Small intestine (tissue), 7 donors: ENCODE data around the gene VAC14. TPM values are rescaled to one million over a fixed set of nuclear protein-coding genes. Genes with fewer than 3 reads are reported as not detected.

Experiments used
- DNase-seq, 2 donors: peaks; one replicate each; pipeline versions ENCODE4 v3.0.0 to v3.0.0-alpha.2; 2013
- FAIRE-seq: peaks from 2 replicates; lab custom pipeline; 2012; peaks lifted over from hg19 to GRCh38; lab: Jason Lieb, UNC
- H3K27ac ChIP-seq, 3 donors: one replicate each; pipeline ENCODE4 v1.5.1; 2013; ENCODE audit warnings: low read length in 2 of 3, mild to moderate bottlenecking in 2 of 3, control low read depth in 1 of 3, inconsistent platforms in 1 of 3, low read depth in 1 of 3, moderate library complexity in 1 of 3
- H3K27me3 ChIP-seq, 3 donors: one replicate each; pipeline ENCODE4 v1.6.1; 2013; ENCODE audit warnings: low read length in 3 of 3, inconsistent platforms in 1 of 3; ENCODE audit not compliant: control insufficient read depth in 3 of 3, insufficient read depth in 3 of 3
- H3K36me3 ChIP-seq, 3 donors: one replicate each; pipeline ENCODE4 v1.6.1; 2013; ENCODE audit warnings: low read length in 3 of 3, inconsistent platforms in 1 of 3, low read depth in 1 of 3, mild to moderate bottlenecking in 1 of 3, moderate library complexity in 1 of 3; ENCODE audit not compliant: control insufficient read depth in 3 of 3, insufficient read depth in 2 of 3
- H3K4me1 ChIP-seq, 3 donors: one replicate each; pipeline ENCODE4 v1.6.1; 2013; ENCODE audit warnings: low read length in 2 of 3, inconsistent platforms in 1 of 3, low read depth in 1 of 3, mild to moderate bottlenecking in 1 of 3, moderate library complexity in 1 of 3; ENCODE audit not compliant: control insufficient read depth in 3 of 3, insufficient read depth in 2 of 3
- H3K4me3 ChIP-seq, 3 donors: one replicate each; pipeline ENCODE4 v1.5.1; 2013; ENCODE audit warnings: low read length in 3 of 3, control low read depth in 1 of 3, inconsistent platforms in 1 of 3, low read depth in 1 of 3, mild to moderate bottlenecking in 1 of 3, moderate library complexity in 1 of 3
- H3K9me3 ChIP-seq, 2 donors: one replicate each; pipeline ENCODE4 v1.6.1; 2013; ENCODE audit warnings: low read depth in 1 of 2, low read length in 1 of 2; ENCODE audit not compliant: control insufficient read depth in 2 of 2, insufficient read depth in 1 of 2
- WGBS, 3 donors: extraction: QIAGEN DNeasy Blood & Tissue Kit; methylation state at CpG; one replicate each; pipeline ENCODE4 v1.1.7; 2013; 5-methylcytosine and 5-hydroxymethylcytosine counted together
- polyA plus RNA-seq, 4 donors: library from polyadenylated mRNA; stranded (reverse) in 3 of 4; unstranded in 1 of 4; fragments of 200-250 nt in 3 of 4; fragments of 120-200 nt in 1 of 4; gene quantifications; one replicate each; pipeline versions ENCODE4 v1.2.1 to v1.2.3, GENCODE V29; 2013
- donor health status: healthy with polysubstance abuse.
- donor health status: control.
- donor health status: control.
- donor health status: Bipolar disorder and iron deficiency.
- donor health status: healthy.

The VAC14 gene
- polyA plus RNA-seq, 4 donors, result 26.6 to 38.7 (median 32.0) TPM

- Histone ChIP-seq H3K36me3 (peaks cover 0 to 53% (median 0%) of the 10 kb centered on the region in 3 donors), H3K9me3 (no peaks in the 10 kb centered on the region), H3K27ac (peak overlapping the region in 1 of 3 donors; percentile 31), H3K4me3 (peak overlapping the region; percentile 50 to 84 (median 63)), H3K27me3 (no peaks in the 10 kb centered on the region), H3K4me1 (peaks cover 0 to 48% (median 3%) of the 10 kb centered on the region in 3 donors)
- no peak for FAIRE-seq
- no peak for DNase-seq
- WGBS, 3 donors, result 59 to 83% (median 73%) methylated on average over 13 to 14 of the region's 14 CpGs
Measured at GRCh38 chr16:70684146-70685060, 116.6 kb downstream of the VAC14 start.

- Histone ChIP-seq H3K4me3 (no peak overlapping the region), H3K4me1 (peaks cover 0 to 38% (median 3%) of the 10 kb centered on the region in 3 donors), H3K36me3 (peaks cover 0 to 57% (median 0%) of the 10 kb centered on the region in 3 donors), H3K9me3 (no peaks in the 10 kb centered on the region), H3K27me3 (no peaks in the 10 kb centered on the region), H3K27ac (no peak overlapping the region)
- DNase-seq (no peak), FAIRE-seq (no peak)
- 83 to 91% (median 86%) methylated on average over 12 to 13 of the region's 13 CpGs for WGBS, 3 donors
Measured at GRCh38 chr16:70683146-70683944, 117.6 kb downstream of the VAC14 start.

GRCh38 chr16:70682239-70683145 is 118.5 kb downstream of the VAC14 start:
- Histone ChIP-seq H3K27ac (peak overlapping the region in 1 of 3 donors; percentile 36), H3K4me3 (no peak overlapping the region), H3K9me3 (no peaks in the 10 kb centered on the region), H3K36me3 (peaks cover 0 to 57% (median 0%) of the 10 kb centered on the region in 3 donors), H3K4me1 (peaks cover 0 to 29% (median 3%) of the 10 kb centered on the region in 3 donors), H3K27me3 (no peaks in the 10 kb centered on the region)
- DNase-seq, result no peak
- FAIRE-seq, result no peak
- 74 to 79% (median 76%) methylated on average over 14 of the region's 14 CpGs for WGBS, 3 donors

- Histone ChIP-seq H3K36me3 (peaks cover 0 to 59% (median 2%) of the 10 kb centered on the region in 3 donors), H3K27me3 (no peaks in the 10 kb centered on the region), H3K27ac (peak overlapping the region in 1 of 3 donors; percentile 36), H3K4me1 (peaks cover 0 to 20% (median 3%) of the 10 kb centered on the region in 3 donors), H3K9me3 (no peaks in the 10 kb centered on the region), H3K4me3 (no peak overlapping the region)
- no peak for FAIRE-seq
- no peak for DNase-seq
- WGBS, 3 donors, result 72 to 84% (median 81%) methylated on average over 13 of the region's 13 CpGs
Measured at GRCh38 chr16:70681382-70682238, 119.3 kb downstream of the VAC14 start.

- Histone ChIP-seq H3K9me3 (no peaks in the 10 kb centered on the region), H3K4me1 (peaks cover 0 to 16% (median 0%) of the 10 kb centered on the region in 3 donors), H3K4me3 (no peak overlapping the region), H3K36me3 (peaks cover 0 to 66% (median 7%) of the 10 kb centered on the region in 3 donors), H3K27ac (no peak overlapping the region), H3K27me3 (no peaks in the 10 kb centered on the region)
- WGBS, 3 donors, result 71 to 81% (median 75%) methylated on average over 18 of the region's 18 CpGs
- FAIRE-seq (no peak), DNase-seq (no peak)
Measured at GRCh38 chr16:70680495-70681381, 120.2 kb downstream of the VAC14 start.

- Histone ChIP-seq H3K27ac (no peak overlapping the region), H3K4me1 (peaks cover 0 to 16% (median 0%) of the 10 kb centered on the region in 3 donors), H3K36me3 (peaks cover 0 to 73% (median 7%) of the 10 kb centered on the region in 3 donors), H3K9me3 (no peaks in the 10 kb centered on the region), H3K27me3 (no peaks in the 10 kb centered on the region), H3K4me3 (no peak overlapping the region)
- WGBS, 3 donors, result 60 to 73% (median 70%) methylated on average over 53 to 80 of the region's 80 CpGs
- DNase-seq (peak in 1 of 2 donors; percentile 38), FAIRE-seq (no peak)
Measured at GRCh38 chr16:70679671-70680494, 121.1 kb downstream of the VAC14 start.
